NCI-H1436 treated with DMSO at 0.1 percent for 48 hours (cell line): Measurements from ENCODE around the gene GTF3C5.
"Not testable (repeated sequence)": the region's sequence is repeated elsewhere in the genome, so short reads cannot be mapped to it uniquely, and the experiment has no call there.

ENCODE experiments used
- DNase-seq: peaks from one replicate; lab custom pipeline; 2025; lab: John Stamatoyannopoulos, UW

Gene GTF3C5

GRCh38 chr9:133031130-133031422 lies 279 bp downstream of the GTF3C5 start:
- DNase-seq = no peak

DNA sequence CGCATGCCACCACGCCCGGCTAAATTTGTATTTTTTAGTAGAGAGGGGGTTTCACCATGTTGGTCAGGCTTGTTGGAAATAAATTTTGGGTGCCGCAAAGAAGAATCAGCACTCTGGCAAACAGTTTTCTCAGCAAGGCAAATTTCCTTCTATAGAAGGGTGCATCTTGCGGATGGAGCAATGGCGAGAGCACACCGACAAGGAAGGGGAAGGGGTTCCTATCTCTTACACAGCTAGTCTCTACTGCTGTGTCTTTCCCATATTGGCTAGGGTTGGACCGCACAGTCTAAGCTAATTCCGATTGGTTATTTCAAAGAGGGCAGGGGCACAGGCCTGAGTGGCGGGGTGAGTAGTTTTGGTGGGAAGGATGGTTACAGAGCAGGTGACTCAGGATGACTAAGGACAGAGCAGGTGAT lies 707 bp downstream of the GTF3C5 start:
- no peak for DNase-seq

DNA sequence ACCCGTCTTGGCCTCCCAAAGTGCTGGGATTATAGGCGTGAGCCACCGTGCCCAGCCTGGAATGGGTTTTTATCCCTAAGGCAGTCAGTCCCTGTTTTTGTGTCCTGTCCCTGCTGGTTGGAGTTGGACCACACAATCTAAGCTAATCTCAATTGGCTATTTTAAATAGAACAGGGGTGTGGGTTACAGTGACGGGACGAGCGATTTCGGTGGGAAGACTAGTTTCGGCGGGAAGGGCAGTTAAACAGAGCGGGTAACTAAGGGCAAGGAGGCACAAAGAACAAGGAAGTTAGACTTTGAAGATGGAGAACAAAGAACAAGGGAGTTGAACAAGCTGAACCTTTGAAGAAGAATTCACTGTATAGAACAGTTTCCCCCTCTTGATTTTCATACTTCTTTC lies 1.4 kb downstream of the GTF3C5 start:
- no peak for DNase-seq

DNA sequence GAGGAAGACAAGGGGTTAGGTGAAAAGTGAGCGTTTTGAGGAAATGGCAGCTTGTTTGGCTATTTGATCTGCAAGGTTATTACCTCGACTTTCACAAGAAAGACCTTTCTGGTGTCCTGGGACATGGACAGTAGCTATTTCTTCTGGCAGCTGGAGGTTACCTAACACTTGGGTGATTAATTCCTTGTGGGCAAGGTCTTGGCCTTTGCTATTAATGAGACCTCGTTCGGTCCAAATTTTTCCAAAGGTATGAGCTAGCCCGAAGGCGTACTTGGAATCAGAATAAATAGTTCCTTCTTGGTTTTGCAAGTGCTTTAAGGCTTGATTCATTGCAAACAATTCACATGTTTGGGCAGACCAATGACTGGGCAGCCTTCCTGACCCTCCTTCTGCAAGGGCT lies 4.9 kb downstream of the GTF3C5 start:
- no peak for DNase-seq

DNA sequence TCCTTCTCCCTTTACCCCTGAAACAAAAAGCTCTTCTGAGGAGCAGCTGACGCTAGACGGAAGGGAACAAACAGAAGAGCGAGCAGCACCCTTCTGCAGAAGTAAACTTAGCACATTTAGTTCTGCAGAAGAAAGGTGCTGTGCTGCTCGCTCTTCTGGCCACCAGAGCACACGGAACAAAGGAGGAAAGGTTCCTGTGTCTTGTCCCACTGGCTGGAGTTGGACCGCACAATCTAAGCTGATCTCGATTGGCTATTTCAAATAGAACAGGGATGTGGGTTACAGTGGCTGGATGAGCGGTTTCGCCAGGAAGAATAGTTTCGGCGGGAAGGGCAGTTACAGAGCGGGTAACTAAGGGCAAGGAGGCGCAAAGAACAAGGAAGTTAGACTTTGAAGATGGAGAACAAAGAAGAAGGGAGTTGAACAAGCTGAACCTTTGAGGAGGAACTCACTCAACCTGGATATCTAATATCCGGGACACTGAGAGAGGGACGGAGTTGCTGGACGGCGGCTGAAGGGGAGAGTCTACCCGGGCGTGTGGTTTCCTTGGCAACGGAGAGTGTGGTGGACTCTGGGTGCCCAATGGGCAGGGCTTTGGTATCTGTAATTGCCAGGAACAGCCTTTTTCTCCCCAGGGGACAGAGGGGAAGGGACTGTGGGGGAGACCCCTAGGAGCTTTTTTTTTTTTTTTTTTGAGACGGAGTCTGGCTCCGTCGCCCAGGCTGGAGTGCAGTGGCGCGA lies 7.1 kb downstream of the GTF3C5 start:
- DNase-seq = no peak

DNA sequence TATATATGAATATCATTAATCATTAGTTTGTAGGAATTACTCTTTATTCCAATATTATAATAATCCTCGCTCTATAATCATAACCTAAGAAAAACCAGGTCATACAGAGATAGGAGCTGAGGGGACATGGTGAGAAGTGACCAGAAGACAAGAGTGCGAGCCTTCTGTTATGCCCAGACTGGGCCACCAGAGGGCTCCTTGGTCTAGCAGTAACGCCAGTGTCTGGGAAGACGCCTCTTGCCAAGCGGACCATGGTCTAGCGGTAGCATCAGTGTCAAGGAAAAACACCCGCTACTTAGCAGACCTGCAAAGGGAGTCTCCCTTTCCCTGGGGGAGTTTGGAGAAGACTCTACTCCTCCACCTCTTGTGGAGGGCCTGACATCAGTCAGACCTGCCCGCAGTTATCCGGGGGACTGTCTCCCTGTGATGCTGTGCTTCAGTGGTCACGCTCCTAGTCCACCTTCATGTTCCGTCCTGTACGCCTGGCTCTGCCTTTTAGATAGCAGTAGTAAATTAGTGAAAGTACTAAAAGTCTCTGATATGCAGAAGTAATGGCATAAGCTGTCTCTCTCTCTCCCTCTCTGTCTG lies 10.2 kb downstream of the GTF3C5 start:
- DNase-seq = not testable (repeated sequence)

- DNase-seq = no peak
Measured at GRCh38 chr9:133041958-133042357, 11.2 kb downstream of the GTF3C5 start.

- no peak for DNase-seq
Measured at GRCh38 chr9:133042676-133043075, 11.9 kb downstream of the GTF3C5 start.

- DNase-seq = no peak
Measured at GRCh38 chr9:133043449-133044035, 12.7 kb downstream of the GTF3C5 start.

DNA sequence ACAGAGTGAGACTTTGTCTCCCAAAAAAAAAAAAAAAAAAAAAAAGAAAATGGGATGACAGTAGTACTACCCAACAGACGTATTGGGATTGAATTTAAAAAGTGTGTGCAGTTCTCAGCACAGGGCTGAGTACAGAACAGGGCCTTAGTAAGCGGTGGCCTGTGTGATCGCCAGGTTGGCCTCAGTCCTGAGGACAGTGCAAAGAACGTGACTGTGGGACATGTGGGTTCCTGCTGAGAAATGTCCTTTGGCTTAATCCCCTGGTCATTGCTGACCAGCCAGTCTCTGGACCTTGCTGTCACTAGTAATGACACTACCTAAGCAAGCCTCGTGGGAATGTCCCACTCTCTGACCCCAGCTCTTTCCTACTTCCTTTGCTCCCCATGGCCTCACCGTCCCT lies 13.3 kb downstream of the GTF3C5 start:
- no peak for DNase-seq

DNA sequence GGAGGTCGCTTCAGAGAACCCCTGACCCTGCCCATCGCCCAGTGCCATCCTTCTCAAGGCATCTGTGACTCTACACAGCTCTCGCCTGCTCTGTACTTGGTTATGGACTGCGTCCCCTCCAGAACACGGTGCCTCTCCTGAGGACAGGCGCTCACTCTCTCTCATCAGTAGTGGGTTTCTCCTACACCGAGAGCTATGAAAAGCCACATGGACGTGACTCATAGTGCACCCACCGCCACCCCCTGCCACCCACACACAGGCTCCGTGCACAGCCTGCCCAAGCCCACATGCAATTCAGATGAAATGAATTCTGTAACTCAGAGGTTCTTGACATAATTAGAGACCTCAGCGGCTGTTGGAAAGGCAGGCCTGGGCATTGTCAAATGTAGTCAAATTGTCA lies 13.9 kb downstream of the GTF3C5 start:
- DNase-seq = no peak

- DNase-seq = no peak
Measured at GRCh38 chr9:133045132-133045531, 14.3 kb downstream of the GTF3C5 start.

GRCh38 chr9:133046196-133046899 lies 15.6 kb downstream of the GTF3C5 start:
- DNase-seq = no peak

DNA sequence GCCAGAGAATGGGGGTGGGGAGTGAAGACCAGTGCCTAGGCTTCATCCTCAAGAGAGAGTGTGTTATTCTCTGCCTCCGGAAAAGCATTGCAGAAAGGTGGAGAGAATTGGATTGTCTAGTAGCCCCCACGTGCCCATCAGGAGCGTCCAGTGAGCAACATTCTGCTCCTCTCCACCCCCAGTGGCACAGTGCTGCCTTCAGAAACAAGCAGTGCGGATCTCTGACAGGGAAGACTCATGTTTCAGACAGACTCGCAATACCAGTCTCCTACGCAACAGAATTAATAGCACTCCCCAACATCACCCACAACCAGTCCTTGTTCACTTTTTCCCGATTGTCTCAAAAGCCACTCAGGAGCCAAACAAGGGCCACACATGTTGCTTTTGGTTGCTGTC lies 16.1 kb downstream of the GTF3C5 start:
- DNase-seq = no peak

GRCh38 chr9:133048595-133048994 lies 17.8 kb downstream of the GTF3C5 start:
- DNase-seq = no peak

DNA sequence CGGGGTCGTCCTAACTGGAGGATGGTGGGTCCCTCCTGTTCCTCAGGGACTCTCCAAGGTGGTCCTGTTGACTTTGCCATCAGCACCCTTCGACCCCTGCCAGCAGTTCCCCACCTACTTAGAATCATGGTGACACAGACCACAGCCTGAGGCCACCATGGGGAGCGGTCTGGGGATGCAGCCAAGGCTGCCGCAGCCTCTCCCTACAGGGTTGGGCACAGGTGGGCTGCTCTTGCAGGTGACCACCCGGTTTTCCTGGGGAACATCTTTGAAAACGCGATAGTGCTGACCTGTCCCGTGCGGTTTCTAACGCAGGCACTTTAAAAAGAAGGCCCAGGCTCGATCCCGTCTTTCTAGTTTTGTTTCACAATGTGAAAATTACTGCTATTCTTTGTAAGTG lies 18.2 kb downstream of the GTF3C5 start:
- no peak for DNase-seq

- DNase-seq = no peak
Measured at GRCh38 chr9:133050142-133050541, 19.3 kb downstream of the GTF3C5 start.

- DNase-seq = no peak
Measured at GRCh38 chr9:133050781-133051180, 20.0 kb downstream of the GTF3C5 start.

GRCh38 chr9:133051281-133051900 lies 20.6 kb downstream of the GTF3C5 start:
- DNase-seq = no peak

DNA sequence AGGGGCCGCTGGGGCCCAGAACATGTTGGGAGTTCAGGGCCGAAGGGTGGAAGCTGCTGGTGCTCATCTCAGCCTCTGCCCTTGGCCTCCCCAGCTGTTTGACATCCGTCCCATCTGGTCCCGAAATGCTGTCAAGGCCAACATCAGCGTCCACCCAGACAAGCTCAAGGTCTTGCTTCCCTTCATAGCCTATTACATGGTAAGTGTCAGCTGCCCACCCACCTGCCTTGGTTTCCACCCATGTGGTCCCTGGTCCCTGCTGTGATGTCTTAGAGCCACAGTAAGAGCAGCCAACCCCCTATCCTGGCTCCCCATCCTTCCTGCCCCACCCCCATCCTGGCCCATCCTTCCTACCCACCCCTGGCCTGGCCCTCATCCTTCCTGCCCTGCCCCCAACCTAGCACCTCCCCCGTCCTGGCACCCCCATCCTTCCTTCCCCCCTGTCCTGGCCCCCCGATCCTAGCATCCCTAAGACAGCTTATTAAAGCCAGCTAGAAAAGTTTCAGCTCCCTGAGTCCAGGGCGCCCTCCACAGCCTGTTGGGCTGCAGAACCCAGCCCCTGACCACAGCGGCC lies 21.3 kb downstream of the GTF3C5 start:
- no peak for DNase-seq

DNA sequence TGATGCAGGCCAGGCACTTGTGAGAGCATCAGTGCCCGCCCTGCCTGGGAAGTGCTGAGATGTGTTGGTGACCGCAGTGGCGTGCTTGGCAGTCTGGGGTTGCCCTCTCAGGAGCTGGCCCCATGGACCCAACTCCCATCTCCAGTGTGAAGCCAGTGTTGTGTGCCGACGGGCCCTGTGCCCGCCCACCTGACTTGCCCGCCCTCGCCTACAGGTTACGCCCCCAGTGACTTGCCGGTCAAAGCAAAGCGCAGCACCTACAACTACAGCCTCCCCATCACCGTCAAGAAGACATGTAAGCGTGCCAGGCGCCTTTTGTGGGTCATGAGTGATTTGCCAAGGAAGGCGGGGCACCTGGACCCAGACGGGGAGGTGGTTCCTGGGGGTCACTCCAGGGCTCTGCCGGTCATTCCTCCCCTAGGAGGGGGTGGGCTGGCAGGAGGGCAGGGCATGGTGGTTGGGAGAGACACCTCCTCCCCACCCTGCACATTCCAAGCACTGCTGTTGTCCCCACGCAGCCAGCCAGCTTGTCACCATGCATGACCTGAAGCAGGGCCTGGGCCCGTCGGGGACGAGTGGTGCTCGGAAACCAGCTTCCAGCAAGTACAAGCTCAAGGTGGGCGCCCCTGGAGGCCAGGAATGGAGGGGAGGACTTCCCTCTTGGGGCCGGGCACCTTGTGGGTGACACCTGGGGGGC lies 23.5 kb downstream of the GTF3C5 start:
- DNase-seq = no peak

- DNase-seq = no peak
Measured at GRCh38 chr9:133054966-133055365, 24.2 kb downstream of the GTF3C5 start.
